GM19351 (cell line): ENCODE data around the gene CTNNA3.
A peak's percentile ranks its signal among the peaks of the same experiment; 100 is the strongest.
"Not testable (repeated sequence)": the region's sequence is repeated elsewhere in the genome, so short reads cannot be mapped to it uniquely, and the experiment has no call there.

Experiments used
- ATAC-seq: cut with Tn5 transposase; IDR thresholded peaks from one replicate; pipeline ENCODE4 v1.9.1; 2021; ENCODE audit warnings: mild to moderate bottlenecking, moderate library complexity; ENCODE audit not compliant: unreplicated experiment

The CTNNA3 gene

GRCh38 chr10:67520924-67521520 is 175.0 kb downstream of the CTNNA3 start:
- ATAC-seq = peak; percentile 89

DNA sequence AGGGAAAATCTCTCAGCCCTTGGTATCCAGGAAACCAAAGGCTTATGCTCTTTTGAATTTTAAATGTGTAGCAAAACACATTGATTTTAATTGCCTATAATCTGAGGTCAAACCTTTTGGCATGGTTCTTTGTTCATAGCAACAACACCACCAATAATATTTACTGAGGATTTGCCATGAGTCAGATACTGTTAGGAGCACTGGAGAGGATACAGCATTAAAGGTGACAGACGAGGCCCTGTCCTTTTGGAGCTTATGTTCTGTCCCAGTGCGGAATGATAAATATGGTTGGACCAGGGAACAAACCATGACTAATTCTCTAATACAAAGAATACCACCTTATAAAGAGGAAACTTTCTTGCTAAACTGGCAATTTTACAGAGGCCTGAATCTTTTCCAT is 176.6 kb downstream of the CTNNA3 start:
- ATAC-seq = no peak

DNA sequence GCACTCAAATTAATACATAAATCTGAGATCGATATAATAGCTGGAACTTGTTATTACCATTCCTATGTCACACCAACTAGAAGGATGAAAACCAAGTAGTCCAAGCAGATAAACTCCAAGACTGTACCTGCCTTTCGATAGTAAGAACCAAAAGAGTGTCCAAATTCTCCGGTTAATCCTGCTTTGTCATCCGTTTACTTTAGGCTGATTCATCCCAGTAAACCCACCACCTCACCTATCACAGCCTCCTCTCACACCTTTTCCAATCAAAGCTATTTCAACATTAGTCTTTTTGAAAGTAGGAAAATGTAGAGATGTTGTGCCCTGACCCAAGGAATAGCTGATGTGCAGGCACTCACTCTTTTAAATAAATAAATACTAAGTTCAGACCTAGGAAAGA is 177.2 kb downstream of the CTNNA3 start:
- no peak for ATAC-seq

GRCh38 chr10:67518043-67518442 is 178.0 kb downstream of the CTNNA3 start:
- no peak for ATAC-seq

DNA sequence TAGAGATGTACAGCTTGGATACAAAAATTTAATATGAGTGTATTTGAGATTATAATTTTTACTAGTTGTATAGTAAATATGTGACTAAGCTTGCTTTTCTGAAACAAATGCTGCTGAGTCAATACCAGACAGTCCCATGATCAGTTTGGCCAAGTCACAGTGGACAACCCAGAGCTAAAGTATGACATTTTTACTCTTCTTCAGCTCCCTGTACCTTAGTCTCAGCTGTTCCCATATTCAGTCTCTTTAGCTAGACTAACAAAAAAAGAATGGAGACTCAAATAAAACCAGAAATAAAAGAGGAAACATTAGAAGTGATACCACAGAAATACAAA is 189.3 kb downstream of the CTNNA3 start:
- ATAC-seq = no peak

- ATAC-seq = no peak
These were observed 189.8 kb downstream of the CTNNA3 start for GRCh38 chr10:67506083-67506756.

- no peak for ATAC-seq
These were observed 203.5 kb downstream of the CTNNA3 start for GRCh38 chr10:67492317-67493019.

- ATAC-seq = no peak
These were observed 207.9 kb downstream of the CTNNA3 start for GRCh38 chr10:67487906-67488619.

- ATAC-seq = no peak
These were observed 208.8 kb downstream of the CTNNA3 start for GRCh38 chr10:67487199-67487598.

DNA sequence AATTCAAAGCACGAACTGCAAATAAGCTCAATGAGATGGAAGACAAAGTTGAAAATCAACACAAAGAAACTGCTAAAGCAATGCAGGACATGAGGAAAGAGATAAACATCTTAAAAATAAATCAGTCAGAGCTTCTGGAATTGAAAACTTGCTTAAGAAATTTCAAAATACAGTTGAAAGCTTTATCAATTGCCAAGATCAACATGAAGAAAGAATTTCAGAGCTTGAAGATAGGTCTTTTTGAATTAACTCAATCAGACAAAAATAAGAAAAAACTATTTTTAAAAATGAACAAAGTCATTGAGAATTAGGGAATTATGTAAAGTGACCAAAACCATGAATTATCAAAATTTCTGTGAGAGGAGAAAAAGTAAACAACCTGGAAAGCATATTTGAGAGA is 218.1 kb downstream of the CTNNA3 start:
- no peak for ATAC-seq

GRCh38 chr10:67476201-67476600 is 219.8 kb downstream of the CTNNA3 start:
- no peak for ATAC-seq

- ATAC-seq = no peak
These were observed 222.0 kb downstream of the CTNNA3 start for GRCh38 chr10:67473850-67474633.

- ATAC-seq = peak; percentile 76
These were observed 225.0 kb downstream of the CTNNA3 start for GRCh38 chr10:67471022-67471421.

DNA sequence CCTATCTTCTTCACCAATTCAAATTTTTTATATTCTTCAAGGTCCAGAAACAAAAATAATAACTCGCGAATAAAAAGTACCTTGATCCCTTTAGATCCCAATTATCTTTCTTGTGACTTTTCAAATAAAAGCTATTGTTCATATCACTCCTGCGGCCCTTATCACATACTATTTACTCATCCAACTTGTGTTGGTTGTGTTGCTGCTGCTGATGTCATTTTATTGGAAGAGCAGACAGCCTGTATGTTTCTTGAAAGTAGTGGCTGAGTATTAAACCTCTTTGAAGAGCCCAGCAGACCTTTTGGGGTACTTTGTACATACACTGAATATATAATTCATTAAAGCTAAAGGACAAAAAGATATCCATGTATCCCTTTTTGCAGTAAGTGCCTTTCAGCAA is 231.7 kb downstream of the CTNNA3 start:
- no peak for ATAC-seq

GRCh38 chr10:67452892-67453291 is 243.1 kb downstream of the CTNNA3 start:
- no peak for ATAC-seq

- no peak for ATAC-seq
These were observed 257.2 kb downstream of the CTNNA3 start for GRCh38 chr10:67438605-67439304.

GRCh38 chr10:67433276-67433675 is 262.7 kb downstream of the CTNNA3 start:
- no peak for ATAC-seq

DNA sequence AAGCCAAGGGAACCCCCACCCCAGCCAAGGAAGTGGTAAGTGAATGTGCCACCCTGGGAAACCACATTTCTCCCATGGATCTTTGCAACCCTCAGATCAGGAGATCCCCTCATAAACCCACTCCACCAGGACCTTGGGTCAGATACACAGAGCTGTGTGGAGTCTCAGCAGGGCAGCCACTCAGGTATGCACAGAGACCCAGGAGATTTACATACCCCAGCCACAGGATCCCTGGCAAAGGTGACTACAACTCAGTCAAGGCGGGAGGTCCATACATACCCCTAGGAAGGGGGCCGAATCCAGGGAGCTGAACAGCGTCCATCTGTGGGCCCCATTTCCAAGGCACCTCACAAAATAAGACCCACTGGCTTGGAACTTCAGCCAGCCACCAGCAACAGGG is 293.4 kb downstream of the CTNNA3 start:
- no peak for ATAC-seq

DNA sequence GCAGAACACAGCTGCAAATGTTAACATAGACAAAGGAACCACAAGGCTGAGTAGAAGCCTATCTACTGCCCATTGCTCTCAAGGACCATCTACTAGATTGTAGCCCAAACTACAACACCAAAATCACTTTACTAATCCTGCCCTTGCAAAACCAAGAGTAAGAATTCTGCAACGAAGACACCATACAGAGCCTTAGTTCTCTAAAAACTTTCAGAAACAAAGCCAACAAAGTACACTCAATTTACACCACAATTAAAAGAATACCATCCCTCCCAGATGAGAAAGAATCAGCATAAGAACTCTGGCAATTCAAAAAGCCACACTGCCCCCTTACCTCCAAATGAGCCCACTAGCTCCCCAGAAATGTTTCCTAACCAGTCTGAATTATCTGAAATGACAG is 294.3 kb downstream of the CTNNA3 start:
- no peak for ATAC-seq

- ATAC-seq = not testable (repeated sequence)
These were observed 309.0 kb downstream of the CTNNA3 start for GRCh38 chr10:67386841-67387533.
